HG02840 (cell line): ENCODE measurements around the gene NCOA6.
A peak's percentile ranks its signal among the peaks of the same experiment; 100 is the strongest.

Source experiments
- ATAC-seq: cut with Tn5 transposase; IDR thresholded peaks from one replicate; pipeline ENCODE4 v1.9.1; 2021; ENCODE audit warnings: mild to moderate bottlenecking, moderate library complexity, moderate number of reproducible peaks; ENCODE audit not compliant: unreplicated experiment, low FRiP score

NCOA6 gene

DNA sequence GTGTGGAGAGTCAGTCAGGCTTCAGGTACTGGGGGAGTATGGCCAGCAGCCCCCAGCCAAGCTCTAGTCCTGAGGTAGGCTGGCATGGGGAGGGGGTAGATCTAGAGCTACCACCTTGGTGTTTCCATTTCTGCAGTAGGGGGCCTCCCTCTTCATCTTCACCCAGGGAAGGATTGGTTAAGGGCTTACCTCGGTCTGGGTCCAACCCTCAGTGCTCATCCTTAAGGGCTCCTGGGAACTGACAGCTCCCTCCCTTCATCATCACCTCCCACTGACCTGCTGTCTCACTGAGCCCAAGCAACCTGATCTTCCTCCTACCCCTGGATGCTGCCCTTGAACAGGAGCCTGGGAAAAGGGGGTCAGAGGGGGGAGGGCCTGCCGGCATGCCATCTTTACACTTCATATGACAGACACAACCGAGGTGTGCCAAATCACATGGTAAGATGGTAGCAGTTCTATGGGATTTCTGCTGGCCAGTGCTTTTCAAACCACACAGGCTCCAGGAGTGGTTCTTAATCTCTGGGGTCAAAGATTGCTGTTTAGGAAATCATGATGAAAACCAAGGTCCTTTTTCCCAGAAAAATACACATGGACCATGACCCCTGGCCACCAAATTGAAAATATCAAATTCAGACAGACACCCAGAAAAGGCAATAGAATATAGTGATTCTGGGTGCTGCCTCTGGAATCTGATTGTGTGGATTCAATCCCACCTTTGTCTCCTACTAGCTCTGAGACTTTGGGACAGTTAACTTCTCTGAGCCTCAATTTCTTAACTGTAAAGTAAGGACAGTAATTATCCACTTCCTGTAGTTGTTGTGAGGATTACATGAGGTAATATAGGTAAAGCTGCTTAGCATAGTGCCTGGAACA, 118.3 kb downstream of the NCOA6 start:
- no peak for ATAC-seq

- ATAC-seq = no peak
These were observed 119.1 kb downstream of the NCOA6 start for GRCh38 chr20:34706302-34706875.

DNA sequence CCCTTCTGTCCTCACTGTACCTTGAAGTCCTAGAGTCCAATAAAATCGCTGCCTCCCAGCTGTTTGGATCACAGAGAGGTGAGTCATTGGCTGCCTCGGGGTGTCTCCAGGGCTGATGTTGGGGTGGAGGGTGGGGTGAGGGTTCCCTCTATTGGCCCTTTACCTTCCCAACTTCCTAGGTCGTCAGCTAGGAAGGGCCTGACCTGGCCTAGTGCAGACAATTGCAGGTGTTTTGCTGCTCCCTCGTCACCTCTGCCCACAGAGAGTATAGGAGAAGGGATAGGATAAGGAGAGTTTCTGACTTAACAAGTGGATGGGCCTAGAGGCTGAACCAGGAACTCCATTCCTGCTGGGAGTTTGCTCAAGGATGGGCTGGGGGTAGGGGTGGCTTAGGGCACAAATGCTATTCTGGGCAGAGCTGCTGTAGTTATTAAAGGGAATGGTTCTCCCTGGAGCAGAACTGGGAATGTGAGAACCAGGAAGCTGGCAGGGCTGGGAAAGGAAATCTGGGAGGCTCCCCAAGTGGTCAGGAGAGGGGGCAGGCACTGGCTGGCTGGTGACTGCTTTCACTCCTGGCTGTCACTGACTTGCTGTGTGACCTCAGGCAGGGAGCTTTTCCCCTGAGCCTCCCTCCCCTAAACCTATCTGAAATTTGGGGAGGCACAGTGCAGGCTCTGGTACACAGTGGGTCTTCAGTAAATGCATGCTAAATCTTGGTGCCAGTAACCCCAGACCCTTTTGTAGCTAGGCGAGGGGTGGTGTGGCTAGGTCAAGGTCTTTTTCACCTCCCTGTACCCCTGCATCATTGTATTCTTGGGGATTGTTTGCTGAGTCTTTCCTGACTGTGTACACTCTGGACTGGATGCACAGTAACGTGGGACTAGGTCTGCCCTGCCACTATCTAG, 119.8 kb downstream of the NCOA6 start:
- no peak for ATAC-seq

DNA sequence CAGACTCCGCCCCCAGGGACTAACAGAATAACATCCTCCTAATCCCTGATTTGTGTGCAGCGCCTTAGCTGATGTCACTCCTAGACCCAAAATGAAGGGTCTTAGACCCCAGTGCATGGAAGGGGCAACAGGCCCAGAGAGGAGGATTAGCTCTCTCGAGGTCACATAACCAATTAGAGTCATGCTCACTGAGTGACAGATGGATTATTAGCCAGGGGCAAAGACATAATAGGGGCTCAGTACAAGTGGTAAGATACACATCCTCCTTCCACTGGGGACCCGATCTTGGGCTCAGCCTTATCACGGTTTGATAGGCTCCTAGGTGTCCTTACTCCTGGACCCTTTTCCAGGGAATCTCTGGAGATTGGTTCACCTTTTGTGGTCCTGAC, 120.4 kb downstream of the NCOA6 start:
- ATAC-seq = no peak

DNA sequence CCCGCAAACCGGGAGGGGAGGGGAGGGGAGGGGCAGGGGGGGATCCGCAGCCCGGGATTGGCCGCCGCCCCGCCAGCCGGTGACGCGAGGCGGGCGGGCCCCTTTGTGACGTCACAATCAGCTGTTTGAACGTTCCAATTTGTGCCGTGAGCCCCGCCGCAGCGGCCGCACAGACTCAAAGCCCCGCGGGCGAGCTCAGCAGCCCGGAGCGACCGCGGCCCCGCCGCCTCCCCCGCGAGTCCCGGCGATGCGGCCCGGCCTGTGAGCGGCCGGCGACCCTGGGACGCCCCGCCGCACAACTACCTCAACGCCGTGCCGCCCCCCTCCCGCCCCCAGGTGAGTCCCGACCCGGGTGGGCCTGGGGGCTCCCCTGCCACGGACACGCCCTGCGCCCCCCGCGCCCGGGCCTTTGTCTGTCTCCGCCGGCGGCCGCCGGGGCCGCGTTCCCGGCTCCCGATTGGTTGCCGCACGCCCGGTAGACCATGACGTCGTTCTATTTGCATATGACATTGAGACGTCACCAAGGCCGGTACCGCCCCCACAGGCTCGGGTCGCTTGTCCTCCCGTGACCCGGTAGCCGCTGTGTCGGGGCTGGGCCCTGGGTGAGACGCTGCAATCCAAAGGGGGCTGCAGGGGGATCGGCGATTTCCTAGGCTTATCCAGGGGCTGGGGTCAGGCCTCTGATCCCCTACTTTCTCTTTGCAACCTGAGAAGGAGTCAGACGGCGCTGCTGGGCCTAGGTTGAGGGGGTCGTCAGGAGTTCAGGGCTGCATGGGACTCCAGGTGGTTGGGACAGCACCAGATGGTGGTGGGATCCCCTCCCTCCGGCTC, 121.1 kb downstream of the NCOA6 start, which contains the start of gene TP53INP2:
TP53INP2 (plus strand) TSS at position 168 of the 831 bp plus-strand sequence. CDS start 4,396 bp downstream, outside the sequence.
- ATAC-seq = peak; percentile 62

GRCh38 chr20:34703424-34704176, 121.9 kb downstream of the NCOA6 start:
- no peak for ATAC-seq

- no peak for ATAC-seq
These were observed 122.4 kb downstream of the NCOA6 start for GRCh38 chr20:34703061-34703423.

- no peak for ATAC-seq
These were observed 123.9 kb downstream of the NCOA6 start for GRCh38 chr20:34701405-34702085.

DNA sequence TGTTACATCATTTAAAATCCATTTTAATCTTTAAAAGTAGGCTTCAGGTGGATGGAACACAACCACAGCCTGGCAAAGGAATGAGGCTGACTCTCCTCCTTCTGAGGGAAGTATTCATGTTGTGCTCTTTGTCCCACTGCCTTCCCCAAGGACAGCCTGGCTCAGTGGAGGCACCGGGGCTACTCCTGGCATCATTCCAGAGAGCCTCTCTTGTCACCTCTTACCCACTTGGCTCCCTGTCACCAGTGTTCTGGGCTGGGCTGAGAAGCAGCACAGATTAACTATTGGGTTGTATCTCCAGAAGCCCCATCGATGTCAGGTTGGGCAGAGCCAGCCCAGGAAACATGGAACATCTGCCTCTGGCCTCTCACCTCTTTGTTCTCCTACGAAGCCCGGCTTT, 132.0 kb downstream of the NCOA6 start:
- ATAC-seq = no peak

GRCh38 chr20:34691838-34692237, 133.6 kb downstream of the NCOA6 start:
- no peak for ATAC-seq

GRCh38 chr20:34689486-34689885, 136.0 kb downstream of the NCOA6 start:
- ATAC-seq = no peak

DNA sequence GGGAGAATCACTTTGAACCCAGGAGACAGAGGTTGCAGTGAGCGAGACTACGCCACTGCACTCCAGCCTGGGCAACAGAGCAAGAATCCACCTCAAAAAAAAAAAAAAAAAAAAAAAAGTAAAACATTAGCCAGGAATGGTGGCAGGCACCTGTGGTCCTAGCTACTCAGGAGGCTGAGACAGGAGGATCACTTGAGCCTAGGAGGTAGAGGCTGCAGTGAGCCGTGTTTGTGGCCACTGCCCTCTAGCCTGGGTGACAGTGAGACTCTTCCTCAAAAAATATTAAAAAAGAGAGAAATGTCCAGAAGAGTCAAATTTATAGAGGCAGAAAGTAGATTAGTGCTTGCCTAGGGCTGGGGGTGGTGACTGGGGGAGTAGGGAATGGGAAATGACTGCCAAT, 141.8 kb downstream of the NCOA6 start:
- ATAC-seq = no peak

GRCh38 chr20:34680586-34681175, 144.8 kb downstream of the NCOA6 start:
- ATAC-seq = no peak

DNA sequence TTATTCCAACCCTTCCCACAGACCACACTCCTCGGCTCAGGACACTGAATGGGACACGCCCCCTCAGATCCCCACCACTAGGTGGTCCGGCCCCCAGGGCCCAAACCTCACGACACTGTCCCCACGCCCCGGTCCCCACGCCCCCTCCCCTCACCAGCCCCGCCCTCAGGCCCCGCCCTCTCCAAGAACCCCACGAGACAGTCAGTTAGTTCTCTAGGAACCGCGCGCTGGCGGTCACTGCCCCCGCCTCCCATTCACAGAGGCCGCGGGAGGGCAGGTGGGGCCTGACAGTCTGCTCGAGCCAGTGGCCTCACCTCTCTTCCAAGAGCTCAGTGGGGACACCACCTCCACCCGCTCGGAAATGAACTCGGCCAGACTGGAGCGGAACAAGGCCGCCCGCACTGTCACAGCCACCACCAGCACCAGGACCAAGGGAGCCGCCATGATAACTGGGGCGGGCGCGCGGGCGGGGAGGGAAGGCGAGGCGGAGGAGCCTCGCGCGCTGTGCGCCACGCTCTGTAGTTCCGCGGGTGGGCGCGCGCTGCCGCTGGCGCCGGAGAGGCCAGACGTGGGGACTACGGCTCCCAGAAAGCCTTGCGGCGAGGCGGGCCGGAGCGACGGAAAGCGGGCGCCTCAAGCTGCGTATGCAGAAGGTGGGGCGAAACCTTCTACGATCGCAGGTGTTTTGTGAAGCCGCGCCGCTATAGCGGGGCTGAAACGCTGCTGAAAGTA, 148.6 kb downstream of the NCOA6 start, which contains the start of gene PIGU:
PIGU (minus strand) TSS at position 451 of the 732 bp plus-strand sequence; CDS start at position 444, 7 bp downstream.
- peak; percentile 83 for ATAC-seq

DNA sequence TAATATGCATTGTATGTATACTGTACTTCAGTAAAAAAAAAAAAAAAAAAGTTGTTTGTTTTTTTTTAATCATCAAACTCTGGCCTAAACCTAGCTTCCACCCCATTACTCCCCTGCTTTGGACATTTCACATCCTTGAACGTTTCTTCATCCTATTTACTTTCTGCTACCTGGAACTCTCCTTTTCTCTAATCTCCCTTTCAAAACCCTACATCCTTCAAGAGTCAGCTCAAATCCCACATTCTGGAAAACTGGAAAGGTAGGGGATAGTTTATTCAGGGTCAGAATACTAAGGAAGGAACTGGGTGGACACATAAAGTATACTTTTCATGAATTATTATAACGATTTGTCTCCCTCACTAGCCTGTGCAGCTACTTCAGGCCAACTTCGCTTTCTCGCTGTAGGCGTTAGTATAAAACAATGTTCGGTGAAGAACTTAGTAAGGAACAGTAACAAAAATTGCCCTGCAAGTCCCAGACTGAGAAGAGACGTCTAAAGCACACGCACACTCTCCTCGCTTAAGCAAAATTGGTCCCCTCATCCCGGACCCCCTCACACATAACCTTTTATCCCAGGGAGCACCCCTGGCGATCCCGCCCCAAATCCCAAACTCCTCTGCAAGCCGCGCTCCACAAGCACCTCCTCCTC, 149.3 kb downstream of the NCOA6 start:
- no peak for ATAC-seq

GRCh38 chr20:34675561-34675960, 149.9 kb downstream of the NCOA6 start:
- ATAC-seq = no peak

DNA sequence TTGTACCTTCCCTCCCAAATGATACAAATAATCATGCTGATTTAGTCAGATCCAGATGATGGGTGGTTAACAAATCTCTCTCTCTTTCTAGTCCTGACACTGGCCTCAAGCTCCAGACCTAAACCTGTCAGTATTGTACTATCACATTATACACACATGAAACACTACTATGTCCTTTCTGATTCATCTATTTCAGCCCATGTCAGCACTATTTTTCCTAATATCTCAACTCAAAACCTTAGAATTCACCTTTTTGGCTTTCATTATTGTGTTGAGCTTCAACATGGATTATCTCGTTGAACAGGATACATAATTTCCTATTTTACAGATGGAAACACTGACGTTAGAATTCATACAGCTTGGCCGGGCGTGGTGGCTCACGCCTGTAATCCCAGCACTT, 152.0 kb downstream of the NCOA6 start:
- no peak for ATAC-seq
